22Rv1 (cell line): ENCODE data around the gene KLHL25.

Source experiments
- CTCF ChIP-seq: fragments of 450-650 bp; IDR thresholded peaks from 2 replicates; pipeline ENCODE4 v1.5.1; 2017; ENCODE audit warnings: mild to moderate bottlenecking
- ZFX ChIP-seq: fragments of 450-650 bp; IDR thresholded peaks from 2 replicates; pipeline ENCODE4 v1.6.1; 2017; ENCODE audit warnings: antibody characterized with exemption, borderline replicate concordance

GRCh38 chr15:85749261-85750151, 45.2 kb downstream of the KLHL25 start:
- TF ChIP-seq CTCF = no peak
- no peak for TF ChIP-seq ZFX
